HG02610 (cell line): ENCODE data around the gene FGF12.
A peak's percentile ranks its signal among the peaks of the same experiment; 100 is the strongest.

Source experiments
- ATAC-seq: cut with Tn5 transposase; IDR thresholded peaks from one replicate; pipeline ENCODE4 v1.9.1; 2021; ENCODE audit warnings: mild to moderate bottlenecking, moderate library complexity; ENCODE audit not compliant: unreplicated experiment

The FGF12 gene

DNA sequence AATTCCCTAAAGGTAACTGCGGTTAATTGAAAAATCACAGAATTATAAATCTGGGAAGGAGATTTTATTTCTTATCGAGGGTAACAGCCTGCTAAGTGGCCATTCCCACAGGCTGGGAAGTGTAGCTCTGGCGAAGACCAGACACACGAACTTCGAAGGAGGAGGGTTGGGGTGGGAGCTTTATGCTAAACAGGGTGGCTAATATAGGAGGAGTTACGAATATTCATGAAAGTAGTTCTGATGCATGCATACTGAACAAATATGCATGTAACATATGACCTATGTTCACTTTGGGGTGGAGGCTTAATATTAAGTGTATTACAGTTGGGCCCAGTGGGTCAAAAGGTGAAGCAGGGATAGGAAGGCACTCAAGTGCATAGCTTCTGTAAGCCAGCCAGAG is 221.6 kb downstream of the FGF12 start:
- ATAC-seq: no peak

GRCh38 chr3:192501401-192501800 is 225.9 kb downstream of the FGF12 start:
- ATAC-seq: no peak

DNA sequence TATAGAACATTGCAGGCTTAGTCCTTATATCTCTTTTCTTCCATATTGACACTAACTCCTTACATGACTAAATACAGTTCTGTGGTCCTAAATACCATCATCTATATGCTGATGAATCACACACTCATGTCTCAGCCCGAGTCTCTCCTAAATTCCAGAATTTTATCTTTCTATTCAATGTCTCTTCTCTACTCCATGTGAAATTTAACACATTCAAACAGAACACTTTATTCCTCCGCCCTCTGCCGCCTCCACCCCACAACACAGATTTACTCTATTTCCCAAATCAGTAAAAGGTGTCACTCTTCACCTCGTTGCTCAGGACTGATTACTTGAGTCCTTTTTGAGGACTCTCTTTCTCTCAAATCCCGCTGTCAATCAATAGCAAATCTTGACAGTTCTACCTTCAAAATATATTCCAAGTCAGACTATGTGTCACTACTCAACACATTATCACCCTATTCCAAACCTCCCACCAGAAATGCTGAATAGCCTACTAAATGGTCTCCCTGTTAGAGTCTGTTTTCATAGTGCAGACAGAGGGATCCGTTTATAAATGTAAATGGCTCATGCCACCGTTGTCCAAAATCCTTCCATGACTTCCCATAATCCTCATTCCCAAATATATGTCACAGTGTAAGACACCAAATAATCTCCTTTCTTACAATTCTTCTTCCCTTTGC is 230.3 kb downstream of the FGF12 start:
- no peak for ATAC-seq

DNA sequence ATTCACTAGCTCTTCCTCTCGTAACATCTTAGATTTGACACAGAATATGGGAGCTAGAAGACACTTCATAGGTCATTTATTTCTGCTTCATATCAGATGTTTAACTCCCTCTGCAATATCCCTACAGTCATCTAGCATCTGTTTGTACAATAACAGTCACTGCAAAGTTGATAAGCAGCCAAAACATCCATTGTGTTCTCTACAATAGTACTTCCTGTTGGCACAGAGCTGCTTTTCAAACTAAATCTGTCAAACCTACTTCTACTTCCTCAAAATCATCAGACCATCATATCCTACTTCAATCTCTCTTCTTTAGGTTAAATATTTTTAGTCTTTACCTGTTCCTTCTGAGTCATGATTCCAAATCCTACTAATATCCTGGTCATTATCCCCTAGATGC is 233.2 kb downstream of the FGF12 start:
- peak; percentile 75 for ATAC-seq

DNA sequence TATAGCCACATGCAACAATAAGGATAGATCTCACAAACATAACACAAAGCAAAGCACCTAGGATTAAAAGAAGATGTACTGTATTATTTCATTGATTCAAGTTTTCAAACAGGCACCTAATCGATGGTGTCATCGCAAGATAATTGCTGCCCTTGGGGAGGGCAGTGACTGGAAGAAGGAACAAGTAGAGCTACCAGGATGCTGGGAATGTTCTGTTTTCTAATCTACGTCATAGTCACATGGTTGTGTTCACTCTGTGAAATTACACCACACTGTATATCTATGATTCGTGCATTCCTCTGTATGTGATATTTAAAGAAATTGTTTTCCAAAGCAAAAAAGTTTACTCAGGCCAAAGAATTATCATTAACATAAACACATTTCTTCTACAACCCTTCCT is 236.6 kb downstream of the FGF12 start:
- ATAC-seq: no peak

DNA sequence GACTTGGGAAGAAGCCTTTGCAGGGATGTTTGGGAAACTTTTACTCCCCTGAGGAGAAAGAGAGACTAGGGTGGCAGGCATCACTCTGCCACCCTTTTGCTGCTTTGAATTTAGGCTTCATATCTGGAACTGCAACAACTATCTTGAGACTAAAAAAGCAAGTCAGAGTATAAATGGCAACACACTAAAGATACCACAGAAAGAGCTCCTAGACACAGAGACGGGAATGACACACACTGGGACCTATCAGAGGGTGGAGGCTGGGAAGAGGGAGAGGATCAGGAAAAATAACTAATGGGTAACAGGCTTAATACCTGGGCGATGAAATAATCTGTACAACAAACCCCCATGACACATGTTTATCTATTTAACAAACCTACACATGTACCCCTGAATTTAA is 237.8 kb downstream of the FGF12 start:
- no peak for ATAC-seq

GRCh38 chr3:192487033-192487432 is 240.3 kb downstream of the FGF12 start:
- ATAC-seq: no peak

- ATAC-seq: no peak
These were observed 244.5 kb downstream of the FGF12 start for GRCh38 chr3:192482809-192483208.

- ATAC-seq: no peak
These were observed 244.9 kb downstream of the FGF12 start for GRCh38 chr3:192482391-192482790.

DNA sequence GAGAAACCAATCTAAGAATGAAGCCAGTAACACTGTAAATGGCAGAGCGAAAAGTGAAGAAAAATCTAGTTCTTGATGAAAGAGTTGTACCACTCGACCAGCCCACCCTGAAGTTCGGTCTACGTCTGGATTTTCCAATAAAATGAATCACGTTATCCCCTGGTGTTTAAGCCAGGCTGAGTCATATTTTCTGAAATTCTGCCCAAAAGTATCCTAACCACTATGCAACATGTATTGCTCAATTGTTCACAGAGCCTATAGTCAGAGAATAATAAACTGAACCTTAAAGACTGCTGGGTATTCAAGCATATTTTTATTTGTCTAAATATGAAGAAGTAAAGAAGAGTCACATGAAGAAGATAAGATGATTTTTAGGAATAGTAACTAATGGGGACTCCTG is 245.7 kb downstream of the FGF12 start:
- no peak for ATAC-seq

GRCh38 chr3:192467230-192468140 is 259.9 kb downstream of the FGF12 start:
- peak; percentile 86 for ATAC-seq

DNA sequence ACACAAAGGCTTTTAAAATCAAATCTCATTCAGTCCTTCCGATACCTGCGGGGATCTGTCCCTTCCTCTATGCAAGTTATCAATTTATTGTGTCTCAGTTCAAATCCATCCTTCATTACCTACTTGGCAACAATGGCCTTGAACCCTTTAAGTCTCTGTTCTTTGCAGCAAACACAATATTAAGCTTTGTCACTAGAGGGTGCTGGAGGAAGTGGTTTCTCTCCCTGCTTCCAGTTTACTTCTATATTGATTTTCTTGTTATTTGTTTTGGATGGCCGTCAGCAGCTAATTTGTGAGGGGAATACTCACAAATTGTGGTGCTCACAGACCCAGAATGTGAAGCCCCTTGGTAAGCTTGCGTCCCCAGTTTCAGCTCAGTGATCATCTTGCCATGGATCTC is 278.3 kb downstream of the FGF12 start:
- ATAC-seq: no peak

DNA sequence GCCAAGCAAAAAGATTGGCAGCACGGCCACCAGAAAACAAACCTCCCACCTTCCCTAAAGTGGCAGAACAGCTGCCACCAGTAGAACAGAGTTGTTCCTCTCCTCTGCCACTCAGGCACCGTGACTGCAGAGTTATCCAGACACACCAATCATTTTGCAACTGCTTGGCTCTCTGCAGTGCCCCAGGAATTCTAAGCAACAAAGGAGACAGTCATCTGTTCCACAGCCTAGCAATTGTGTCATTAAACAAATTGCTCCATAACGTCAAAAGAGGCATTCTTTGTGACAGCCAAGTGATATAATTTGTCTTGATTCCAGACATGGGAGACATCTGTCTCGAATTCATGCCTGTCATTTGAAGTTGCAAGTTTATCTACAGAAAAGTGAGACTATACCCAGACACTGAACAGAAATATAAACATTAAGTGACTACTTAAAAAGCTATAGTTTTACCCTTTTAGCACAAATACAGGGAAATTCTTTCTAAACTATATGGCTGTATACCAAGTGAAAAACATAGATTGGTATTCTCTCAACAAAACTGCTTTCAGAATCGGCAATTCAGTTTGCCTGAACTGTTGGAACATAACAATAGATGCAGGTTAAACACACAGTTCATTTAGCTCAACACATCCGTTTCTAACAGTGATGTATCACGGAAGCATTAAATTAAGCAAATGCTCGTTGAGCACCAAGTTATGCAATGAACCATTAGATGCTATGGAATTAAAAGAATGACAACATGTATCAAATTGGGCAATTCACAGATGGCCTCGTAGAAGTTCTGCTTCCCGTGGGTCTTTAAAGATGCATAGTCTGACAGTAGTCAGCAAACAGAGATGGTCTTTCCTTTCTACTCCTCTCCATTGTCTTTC is 281.3 kb downstream of the FGF12 start:
- ATAC-seq: no peak

DNA sequence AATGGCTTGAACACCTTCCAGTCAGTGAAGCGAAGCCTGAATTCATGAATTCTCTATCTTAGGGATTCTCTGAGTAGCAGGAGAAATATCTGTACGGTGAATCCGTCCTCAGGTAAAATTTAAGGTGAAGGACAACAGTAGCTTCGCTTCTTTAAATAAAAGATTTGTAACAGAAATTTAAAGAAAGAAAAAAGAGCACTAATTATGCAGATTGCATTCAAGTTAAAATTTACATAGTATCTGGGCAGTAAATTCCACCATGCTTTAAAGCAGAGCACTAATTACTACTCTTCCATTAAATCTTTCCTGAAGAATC is 282.6 kb downstream of the FGF12 start:
- no peak for ATAC-seq

- ATAC-seq: peak; percentile 90
These were observed 283.1 kb downstream of the FGF12 start for GRCh38 chr3:192444096-192444790.

DNA sequence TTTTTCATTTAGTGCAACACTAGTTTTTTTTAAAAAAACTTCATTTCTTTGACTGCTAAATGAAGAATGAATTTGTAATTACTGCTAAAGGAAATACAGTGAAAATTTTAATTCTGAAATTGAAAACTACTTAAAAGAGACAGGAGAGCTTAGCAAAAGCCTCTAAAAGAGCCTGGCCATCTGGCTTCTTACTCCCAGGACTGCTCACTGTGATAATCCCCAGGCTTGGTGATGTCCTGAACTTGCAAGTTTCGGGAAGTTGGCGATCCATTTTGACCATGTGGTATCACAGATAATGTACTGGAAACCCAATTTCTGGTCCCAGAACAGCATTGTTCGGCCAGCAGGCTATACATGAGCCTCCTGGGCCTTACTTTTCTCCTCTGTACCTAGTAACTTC is 292.1 kb downstream of the FGF12 start:
- no peak for ATAC-seq

DNA sequence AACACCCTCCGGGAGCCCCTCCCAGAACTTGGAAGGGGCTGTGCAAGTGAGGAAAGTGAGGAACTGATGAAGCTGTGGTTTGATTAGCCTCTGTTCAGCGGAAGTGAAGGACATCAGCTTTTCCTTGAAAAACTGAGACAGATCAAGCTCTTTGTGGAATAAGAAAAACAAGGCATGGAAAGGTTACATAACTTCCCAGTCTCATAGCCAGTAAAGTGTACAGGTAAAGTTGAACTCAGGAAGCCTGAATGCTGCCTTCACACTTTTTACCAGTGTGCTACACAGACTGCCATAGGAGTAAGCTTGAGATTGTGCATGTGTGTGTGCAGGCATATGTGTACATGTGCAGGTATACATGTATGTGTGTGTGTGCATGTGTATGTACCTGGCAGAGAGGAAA is 293.2 kb downstream of the FGF12 start:
- no peak for ATAC-seq

- no peak for ATAC-seq
These were observed 293.6 kb downstream of the FGF12 start for GRCh38 chr3:192433704-192434103.

DNA sequence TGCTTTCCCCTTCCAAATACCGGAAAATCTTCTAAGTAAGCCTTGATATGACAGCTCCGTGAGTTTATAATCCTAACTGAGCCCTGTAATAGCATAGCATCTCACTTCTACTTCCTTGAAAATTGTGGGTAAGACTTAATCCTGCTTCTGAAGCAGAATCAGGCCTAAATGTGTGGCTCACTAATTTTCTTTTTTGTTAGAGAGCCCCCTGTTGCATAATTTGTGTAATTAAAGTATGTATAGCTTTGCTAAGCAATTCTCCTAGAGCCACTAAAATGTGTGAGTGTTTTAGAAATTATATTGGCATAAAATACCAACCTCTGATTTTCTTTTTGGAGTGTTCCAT is 304.4 kb downstream of the FGF12 start:
- ATAC-seq: no peak

GRCh38 chr3:192422321-192422996 is 304.9 kb downstream of the FGF12 start:
- ATAC-seq: no peak
